ENCODE measurements around the gene GPC3. TPM values are rescaled to one million over a fixed set of nuclear protein-coding genes. Genes with fewer than 3 reads are reported as not detected.

GPC3 gene
- total RNA-seq, 4 donors from 2014 or later, result 1.2 to 13.3 (median 8.0) TPM

DNA sequence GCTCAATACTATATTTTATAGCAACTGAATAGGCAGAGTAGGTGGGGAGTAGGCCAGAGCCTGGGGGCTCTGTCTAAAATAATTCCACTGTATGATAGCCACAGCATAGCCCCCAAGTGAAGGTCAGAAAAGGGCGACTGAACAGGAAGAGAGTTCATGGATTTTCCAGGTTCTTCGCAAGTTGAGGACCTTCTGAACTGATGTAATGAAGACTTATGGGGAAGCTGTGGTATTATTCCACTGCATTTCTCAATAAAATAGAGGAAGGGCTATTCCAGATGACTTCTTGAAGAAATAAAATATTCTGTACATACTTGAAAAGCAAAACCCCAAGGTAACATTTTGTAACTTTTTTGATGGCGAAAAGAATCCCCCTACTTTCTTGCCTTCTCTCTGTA lies 338.7 kb downstream of the GPC3 start:
- Histone ChIP-seq H3K27ac (replicated peaks in 1 of 4) (peak overlapping the region in 2 of 4 donors; percentile 17 to 51), H3K9me3 (no peaks in the 10 kb centered on the region), H3K4me3 (no peak overlapping the region), H3K27me3 (no peaks in the 10 kb centered on the region), H3K36me3 (no peaks in the 10 kb centered on the region), H3K4me1 (peaks cover 0 to 8% (median 0%) of the 10 kb centered on the region in 4 donors)
- 77% methylated on average over 3 of the region's 3 CpGs for WGBS
- intact Hi-C loops (cut with DNase I), result no loop called here
- TF ChIP-seq EP300 (IDR thresholded peaks at IDR 0.05) (no peak), POLR2AphosphoS5 (IDR thresholded peaks at IDR 0.05) (no peak), POLR2A (IDR thresholded peaks at IDR 0.05; ENCODE audit: low read depth) (no peak)
- TF ChIP-seq, protein P1, sequence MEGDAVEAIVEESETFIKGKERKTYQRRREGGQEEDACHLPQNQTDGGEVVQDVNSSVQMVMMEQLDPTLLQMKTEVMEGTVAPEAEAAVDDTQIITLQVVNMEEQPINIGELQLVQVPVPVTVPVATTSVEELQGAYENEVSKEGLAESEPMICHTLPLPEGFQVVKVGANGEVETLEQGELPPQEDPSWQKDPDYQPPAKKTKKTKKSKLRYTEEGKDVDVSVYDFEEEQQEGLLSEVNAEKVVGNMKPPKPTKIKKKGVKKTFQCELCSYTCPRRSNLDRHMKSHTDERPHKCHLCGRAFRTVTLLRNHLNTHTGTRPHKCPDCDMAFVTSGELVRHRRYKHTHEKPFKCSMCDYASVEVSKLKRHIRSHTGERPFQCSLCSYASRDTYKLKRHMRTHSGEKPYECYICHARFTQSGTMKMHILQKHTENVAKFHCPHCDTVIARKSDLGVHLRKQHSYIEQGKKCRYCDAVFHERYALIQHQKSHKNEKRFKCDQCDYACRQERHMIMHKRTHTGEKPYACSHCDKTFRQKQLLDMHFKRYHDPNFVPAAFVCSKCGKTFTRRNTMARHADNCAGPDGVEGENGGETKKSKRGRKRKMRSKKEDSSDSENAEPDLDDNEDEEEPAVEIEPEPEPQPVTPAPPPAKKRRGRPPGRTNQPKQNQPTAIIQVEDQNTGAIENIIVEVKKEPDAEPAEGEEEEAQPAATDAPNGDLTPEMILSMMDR (IDR thresholded peaks at IDR 0.05), result no peak
- DNase-seq (ENCODE audit: extremely low spot score), result no peak

DNA sequence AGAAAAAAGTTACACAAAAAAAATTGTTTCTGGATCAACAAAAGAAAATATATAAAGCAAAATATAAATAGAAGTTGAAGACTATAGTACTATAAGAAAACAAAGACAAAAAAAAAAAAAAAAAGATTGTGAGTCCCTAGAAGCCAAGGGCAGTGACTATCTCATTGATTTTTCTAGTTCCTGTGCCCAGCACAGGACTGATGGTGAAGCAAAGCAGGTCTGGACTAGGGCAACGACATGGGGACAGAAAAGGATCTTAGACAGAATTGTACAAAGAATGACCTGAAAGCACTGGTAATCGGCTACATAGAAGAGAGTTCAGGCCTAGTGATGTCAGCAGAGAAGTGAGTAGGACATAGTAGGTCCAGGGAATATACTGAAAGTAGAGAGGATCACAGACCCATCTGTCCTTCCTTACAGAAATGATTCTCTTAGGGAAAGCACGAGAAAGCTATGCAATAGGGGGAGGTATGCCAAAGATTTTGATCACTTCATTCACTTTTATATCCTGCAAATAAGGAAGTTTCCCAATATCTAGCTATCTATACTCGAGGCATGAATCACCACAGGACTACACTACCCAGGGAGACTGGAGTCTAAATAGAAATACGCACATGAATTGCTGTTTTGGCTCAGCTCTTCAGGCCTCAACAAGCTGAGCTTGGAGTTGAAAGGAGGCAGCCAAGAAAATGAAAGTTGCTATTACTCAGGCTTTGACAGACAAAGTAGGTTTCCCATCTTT lies 339.2 kb downstream of the GPC3 start:
- peaks cover 0 to 8% (median 0%) of the 10 kb centered on the region in 4 donors for H3K4me1 ChIP-seq
- TF ChIP-seq, protein P1 (IDR thresholded peaks at IDR 0.05), result no peak
- no peak for TF ChIP-seq POLR2A (IDR thresholded peaks at IDR 0.05; ENCODE audit: low read depth)
- TF ChIP-seq EP300 (IDR thresholded peaks at IDR 0.05), result no peak
- TF ChIP-seq POLR2AphosphoS5 (IDR thresholded peaks at IDR 0.05), result no peak
- no peaks in the 10 kb centered on the region for H3K9me3 ChIP-seq
- intact Hi-C loops (cut with DNase I), result no loop called here
- peak overlapping the region in 2 of 4 donors; percentile 17 to 51 for H3K27ac ChIP-seq (replicated peaks in 1 of 4)
- no peak overlapping the region for H3K4me3 ChIP-seq
- H3K36me3 ChIP-seq, result no peaks in the 10 kb centered on the region
- H3K27me3 ChIP-seq, result no peaks in the 10 kb centered on the region
- WGBS, result 43% methylated on average over 5 of the region's 5 CpGs
- DNase-seq (ENCODE audit: extremely low spot score), result no peak

DNA sequence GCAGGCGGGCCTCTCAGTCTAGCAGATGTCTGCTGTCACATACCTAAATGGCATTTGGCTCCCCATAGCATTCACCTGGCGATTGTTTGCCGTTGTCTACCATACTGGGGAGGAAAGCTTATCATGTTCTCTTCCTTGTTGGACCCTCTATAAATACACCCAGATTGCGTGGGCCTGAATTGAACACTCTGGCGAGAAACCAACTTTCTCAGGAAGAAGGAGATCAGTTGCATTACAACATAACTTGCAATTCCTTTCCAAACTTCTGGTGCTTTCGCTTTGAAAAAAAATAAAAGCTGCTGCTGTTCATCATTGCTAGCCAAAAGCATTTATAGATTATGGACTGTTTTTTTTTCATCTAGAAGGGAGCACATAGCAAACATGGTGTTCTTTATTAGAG lies 340.1 kb downstream of the GPC3 start:
- Histone ChIP-seq H3K27me3 (no peaks in the 10 kb centered on the region), H3K4me1 (peaks cover 0 to 16% (median 2%) of the 10 kb centered on the region in 4 donors), H3K27ac (replicated peaks in 1 of 4) (no peak overlapping the region), H3K4me3 (no peak overlapping the region), H3K36me3 (no peaks in the 10 kb centered on the region), H3K9me3 (no peaks in the 10 kb centered on the region)
- no peak for DNase-seq (ENCODE audit: extremely low spot score)
- TF ChIP-seq EP300 (IDR thresholded peaks at IDR 0.05), result no peak
- TF ChIP-seq POLR2A (IDR thresholded peaks at IDR 0.05; ENCODE audit: low read depth), result no peak
- TF ChIP-seq, protein P1 (IDR thresholded peaks at IDR 0.05), result no peak
- TF ChIP-seq POLR2AphosphoS5 (IDR thresholded peaks at IDR 0.05), result no peak
- WGBS, result 63% methylated on average over 6 of the region's 6 CpGs
- intact Hi-C loops (cut with DNase I), result no loop called here

DNA sequence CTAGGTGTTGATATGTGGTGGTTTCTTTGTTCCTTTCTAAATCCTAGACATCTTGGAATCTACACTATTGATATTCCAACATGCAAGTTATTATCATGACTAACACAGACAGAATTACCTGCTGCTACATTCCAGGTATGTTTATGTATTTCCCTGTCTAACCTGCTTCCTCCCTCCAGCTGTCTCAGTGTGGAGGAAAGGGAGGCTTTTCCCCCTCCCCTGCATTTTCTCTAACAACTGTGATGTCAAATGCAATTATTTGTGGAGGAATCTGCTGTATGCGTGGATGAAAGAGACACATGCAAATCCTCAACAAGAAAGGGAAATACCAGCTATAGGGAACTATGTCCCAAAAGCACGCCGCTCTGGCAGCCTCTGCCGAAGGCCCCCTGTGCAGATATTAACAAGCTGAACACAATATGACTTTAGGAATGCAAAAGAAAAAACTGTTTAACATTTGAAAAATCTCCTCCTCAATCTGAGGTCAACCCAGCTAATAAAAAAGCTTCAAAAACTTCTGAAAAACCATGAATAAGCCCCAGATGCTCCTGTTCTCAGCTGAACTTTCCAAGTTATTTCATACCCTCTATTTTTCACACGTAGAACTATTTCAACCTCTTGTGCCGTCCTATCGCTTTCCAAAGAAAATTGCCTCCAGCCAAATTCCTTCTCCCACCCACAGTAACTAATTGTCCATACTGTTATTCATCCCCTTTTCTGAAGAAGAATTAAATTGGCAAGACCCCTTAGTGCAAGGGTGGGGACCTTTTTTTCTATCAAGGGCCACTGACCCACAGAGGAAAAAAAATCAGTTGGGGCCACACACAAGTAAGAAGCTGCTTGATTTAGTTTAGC lies 345.0 kb downstream of the GPC3 start:
- Histone ChIP-seq H3K36me3 (no peaks in the 10 kb centered on the region), H3K27me3 (no peaks in the 10 kb centered on the region), H3K9me3 (no peaks in the 10 kb centered on the region), H3K4me1 (peaks cover 0 to 25% (median 14%) of the 10 kb centered on the region in 4 donors), H3K4me3 (no peak overlapping the region), H3K27ac (replicated peaks in 1 of 4) (no peak overlapping the region)
- no peak for DNase-seq (ENCODE audit: extremely low spot score)
- intact Hi-C loops (cut with DNase I), result no loop called here
- WGBS, result 59% methylated on average over 7 of the region's 7 CpGs
- TF ChIP-seq EP300 (IDR thresholded peaks at IDR 0.05) (no peak), POLR2AphosphoS5 (IDR thresholded peaks at IDR 0.05) (no peak), POLR2A (IDR thresholded peaks at IDR 0.05; ENCODE audit: low read depth) (no peak)
- TF ChIP-seq, protein P1 (IDR thresholded peaks at IDR 0.05), result no peak

All from esophagus muscularis mucosa (tissue), 4 donors.